HEK293T (cell line): ENCODE measurements around the gene SLC35D2.

ENCODE experiments used
- CTCF ChIA-PET: fragments of 350-600 bp; formaldehyde crosslinking; extraction: SDS; loops from one replicate; lab custom pipeline; 2021; ENCODE audit warnings: antibody characterized with exemption, inconsistent platforms; lab: Yijun Ruan, JAX
- POLR2A ChIA-PET: fragments of 350-600 bp; formaldehyde crosslinking; extraction: SDS; loops from one replicate; lab custom pipeline; 2020; ENCODE audit warnings: antibody characterized with exemption, inconsistent platforms; lab: Yijun Ruan, JAX
- DNase-seq: peaks from one replicate; pipeline ENCODE4 v3.0.0; 2012; ENCODE audit warnings: mixed read lengths; ENCODE audit errors: extremely low spot score
- ARNT ChIP-seq: fragments of 450-650 bp; IDR thresholded peaks from 2 replicates; pipeline ENCODE4 v1.6.1; 2017; ENCODE audit warnings: mild to moderate bottlenecking
- BHLHE40 ChIP-seq: fragments of 450-650 bp; IDR thresholded peaks from 2 replicates; pipeline ENCODE4 v1.6.1; 2016; ENCODE audit warnings: mild to moderate bottlenecking, moderate library complexity, borderline replicate concordance
- CTBP1 ChIP-seq: fragments of 450-650 bp; IDR thresholded peaks from 2 replicates; pipeline ENCODE4 v1.6.1; 2016; ENCODE audit warnings: borderline replicate concordance
- ELF4 ChIP-seq: fragments of 450-650 bp; IDR thresholded peaks from 2 replicates; pipeline ENCODE4 v1.6.1; 2017; ENCODE audit warnings: antibody characterized with exemption
- FOXA1 ChIP-seq: fragments of 450-650 bp; IDR thresholded peaks from 2 replicates; pipeline ENCODE4 v1.6.1; 2016; ENCODE audit warnings: mild to moderate bottlenecking
- FOXK2 ChIP-seq: fragments of 450-650 bp; IDR thresholded peaks from 2 replicates; pipeline ENCODE4 v1.6.1; 2016; ENCODE audit warnings: mild to moderate bottlenecking
- FOXM1 ChIP-seq: fragments of 450-650 bp; IDR thresholded peaks from 2 replicates; pipeline ENCODE4 v1.6.1; 2017; ENCODE audit warnings: mild to moderate bottlenecking, borderline replicate concordance
- HDGF ChIP-seq: fragments of 450-650 bp; IDR thresholded peaks from 2 replicates; pipeline ENCODE4 v1.6.1; 2017; ENCODE audit warnings: antibody characterized with exemption, borderline replicate concordance
- L3MBTL2 ChIP-seq: fragments of 450-650 bp; conservative IDR thresholded peaks from 2 replicates; pipeline ENCODE4 v1.6.1; 2016; ENCODE audit warnings: mild to moderate bottlenecking
- LEF1 ChIP-seq: fragments of 450-650 bp; IDR thresholded peaks from 2 replicates; pipeline ENCODE4 v1.6.1; 2017; ENCODE audit warnings: mild to moderate bottlenecking, borderline replicate concordance
- NFRKB ChIP-seq: fragments of 450-650 bp; IDR thresholded peaks from 2 replicates; pipeline ENCODE4 v1.6.1; 2016; ENCODE audit warnings: mild to moderate bottlenecking, moderate library complexity
- SP1 ChIP-seq: fragments of 450-650 bp; IDR thresholded peaks from 2 replicates; pipeline ENCODE4 v1.6.1; 2017
- SUZ12 ChIP-seq: fragments of 450-650 bp; IDR thresholded peaks from 2 replicates; pipeline ENCODE4 v1.6.1; 2016; ENCODE audit warnings: mild to moderate bottlenecking
- TARDBP ChIP-seq: fragments of 450-650 bp; IDR thresholded peaks from 2 replicates; pipeline ENCODE4 v1.6.1; 2016
- ZNF384 ChIP-seq: fragments of 450-650 bp; IDR thresholded peaks from 2 replicates; pipeline ENCODE4 v1.6.1; 2016
- TF ChIP-seq, protein P1 (sequence below): fragments of 450-650 bp; IDR thresholded peaks from 2 replicates; pipeline ENCODE4 v1.6.1; 2016

The SLC35D2 gene

DNA sequence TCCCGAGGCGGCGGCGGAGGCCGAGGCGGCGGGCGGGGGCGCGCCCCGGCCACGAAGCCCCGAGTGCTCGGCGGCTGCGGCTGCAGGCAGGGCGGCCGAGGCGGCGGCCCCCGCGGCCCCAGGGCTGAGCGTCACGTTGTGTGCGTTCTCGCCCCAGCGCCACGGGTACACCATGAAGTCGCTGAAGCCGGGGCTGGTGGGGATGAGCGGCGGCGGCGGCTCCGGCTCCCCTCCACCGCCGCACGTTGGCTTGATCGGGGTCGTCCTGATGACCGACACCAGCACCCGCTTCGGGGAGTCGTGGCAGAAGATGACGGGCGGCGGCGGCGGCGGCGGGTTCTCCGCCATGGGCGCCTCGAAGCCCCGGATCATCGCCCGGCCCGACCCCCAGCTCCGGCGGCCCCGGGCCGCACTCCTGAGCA, 34.2 kb upstream of the SLC35D2 start:
- CTCF ChIA-PET, result no interaction called here
- TF ChIP-seq CTBP1 (no peak), SP1 (no peak), HDGF (no peak), FOXK2 (no peak), TARDBP (no peak), NFRKB (no peak), LEF1 (no peak), FOXA1 (no peak), L3MBTL2 (no peak), ZNF384 (no peak), FOXM1 (no peak), ELF4 (no peak), SUZ12 (no peak), ARNT (no peak), BHLHE40 (no peak)
- TF ChIP-seq, protein P1, sequence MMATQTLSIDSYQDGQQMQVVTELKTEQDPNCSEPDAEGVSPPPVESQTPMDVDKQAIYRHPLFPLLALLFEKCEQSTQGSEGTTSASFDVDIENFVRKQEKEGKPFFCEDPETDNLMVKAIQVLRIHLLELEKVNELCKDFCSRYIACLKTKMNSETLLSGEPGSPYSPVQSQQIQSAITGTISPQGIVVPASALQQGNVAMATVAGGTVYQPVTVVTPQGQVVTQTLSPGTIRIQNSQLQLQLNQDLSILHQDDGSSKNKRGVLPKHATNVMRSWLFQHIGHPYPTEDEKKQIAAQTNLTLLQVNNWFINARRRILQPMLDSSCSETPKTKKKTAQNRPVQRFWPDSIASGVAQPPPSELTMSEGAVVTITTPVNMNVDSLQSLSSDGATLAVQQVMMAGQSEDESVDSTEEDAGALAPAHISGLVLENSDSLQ, result no peak
- POLR2A ChIA-PET, result interaction anchor here (2.6 kb wide), 1 partner anchor 32 kb away, joined by 11 read pairs; the partner anchor contains the start of gene HABP4
- peak; percentile 27 for DNase-seq

DNA sequence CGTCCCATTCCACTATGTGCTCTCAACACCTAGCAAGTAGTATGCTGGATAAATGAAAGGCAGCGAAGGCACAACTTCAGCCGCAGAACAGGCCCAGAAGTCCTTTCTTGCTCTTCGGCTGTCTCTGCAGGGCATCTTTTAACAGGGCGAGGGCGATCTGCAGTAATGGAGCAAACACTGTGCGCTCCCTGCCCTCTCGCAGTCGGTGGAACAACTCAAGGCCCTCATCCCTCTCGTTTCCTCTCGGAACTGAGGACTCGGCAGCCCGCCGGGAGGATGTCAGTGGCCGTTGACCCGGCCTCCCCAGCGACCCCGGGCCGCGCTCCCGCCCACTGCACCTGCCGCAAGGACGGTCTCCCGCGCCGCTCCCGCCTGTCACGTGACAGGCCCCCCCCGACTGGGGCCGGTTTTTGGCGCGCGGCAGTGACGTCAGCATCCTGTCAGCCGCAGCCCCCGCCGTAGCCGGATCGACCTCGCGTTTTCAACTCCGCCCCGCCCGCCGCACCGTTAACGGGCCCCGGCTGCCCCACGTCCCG, 33.6 kb upstream of the SLC35D2 start:
- CTCF ChIA-PET, result no interaction called here
- POLR2A ChIA-PET, result interaction anchor here (2.6 kb wide), 1 partner anchor 33 kb away, joined by 11 read pairs; the partner anchor contains the start of gene HABP4
- peak; percentile 85 for DNase-seq
- TF ChIP-seq FOXA1 (no peak), L3MBTL2 (peak; percentile 61), FOXM1 (peak; percentile 88; the same call in 1 of the 2 replicates), FOXK2 (no peak)

DNA sequence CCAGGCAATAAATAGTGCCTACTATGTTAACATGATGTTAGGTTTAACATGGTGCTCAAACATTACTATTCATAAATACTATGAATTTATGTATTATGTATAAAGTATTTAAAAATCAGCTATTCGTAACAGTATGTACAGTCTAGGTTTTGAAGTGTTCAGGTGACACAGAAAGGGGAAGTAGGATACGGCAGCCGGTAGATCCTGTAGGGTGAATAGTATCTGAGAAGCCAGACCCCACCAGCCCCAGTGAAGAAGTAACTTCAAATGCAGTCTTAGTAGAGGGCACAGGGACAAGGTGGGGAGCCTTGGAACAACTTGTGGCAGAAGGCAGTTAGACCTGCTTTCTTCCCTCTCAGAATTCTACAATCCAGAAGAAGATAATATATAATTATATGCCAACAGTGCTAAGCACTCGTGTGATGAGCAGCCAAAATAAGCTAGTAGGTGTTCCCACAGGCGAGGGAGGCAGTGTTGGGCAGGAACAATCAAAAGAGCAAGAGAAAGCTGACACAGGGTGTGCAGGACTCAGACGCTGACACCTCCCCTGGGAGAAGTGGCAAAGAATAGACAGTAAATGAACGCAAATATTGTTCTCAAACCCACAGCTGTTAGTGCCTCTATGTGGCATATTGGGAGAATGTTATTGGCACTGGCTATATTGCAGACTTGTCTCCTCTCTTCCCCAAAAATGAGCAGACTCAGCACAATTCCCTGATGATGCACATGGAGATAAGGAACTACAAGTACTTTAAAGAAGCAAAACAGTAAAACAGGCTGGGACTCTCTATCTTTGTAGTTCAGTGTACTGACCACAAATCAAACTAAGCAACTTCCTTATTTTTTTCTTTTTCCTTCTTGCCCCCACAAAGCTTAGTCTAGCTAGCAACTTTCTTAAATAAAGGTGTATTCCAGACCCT, 30.1 kb upstream of the SLC35D2 start:
- no peak for DNase-seq
- ChIA-PET CTCF (interaction anchor here (0.7 kb wide), 1 partner anchor 34 kb away, joined by 5 read pairs; no protein-coding TSS in a partner anchor), POLR2A (no interaction called here)
- TF ChIP-seq ZNF384 (no peak), SUZ12 (no peak), TARDBP (no peak), SP1 (no peak), LEF1 (no peak), ELF4 (no peak), FOXA1 (no peak), L3MBTL2 (no peak), NFRKB (no peak), ARNT (no peak), FOXK2 (no peak), HDGF (no peak), BHLHE40 (no peak), FOXM1 (no peak), CTBP1 (no peak)
- TF ChIP-seq, protein P1, result no peak

DNA sequence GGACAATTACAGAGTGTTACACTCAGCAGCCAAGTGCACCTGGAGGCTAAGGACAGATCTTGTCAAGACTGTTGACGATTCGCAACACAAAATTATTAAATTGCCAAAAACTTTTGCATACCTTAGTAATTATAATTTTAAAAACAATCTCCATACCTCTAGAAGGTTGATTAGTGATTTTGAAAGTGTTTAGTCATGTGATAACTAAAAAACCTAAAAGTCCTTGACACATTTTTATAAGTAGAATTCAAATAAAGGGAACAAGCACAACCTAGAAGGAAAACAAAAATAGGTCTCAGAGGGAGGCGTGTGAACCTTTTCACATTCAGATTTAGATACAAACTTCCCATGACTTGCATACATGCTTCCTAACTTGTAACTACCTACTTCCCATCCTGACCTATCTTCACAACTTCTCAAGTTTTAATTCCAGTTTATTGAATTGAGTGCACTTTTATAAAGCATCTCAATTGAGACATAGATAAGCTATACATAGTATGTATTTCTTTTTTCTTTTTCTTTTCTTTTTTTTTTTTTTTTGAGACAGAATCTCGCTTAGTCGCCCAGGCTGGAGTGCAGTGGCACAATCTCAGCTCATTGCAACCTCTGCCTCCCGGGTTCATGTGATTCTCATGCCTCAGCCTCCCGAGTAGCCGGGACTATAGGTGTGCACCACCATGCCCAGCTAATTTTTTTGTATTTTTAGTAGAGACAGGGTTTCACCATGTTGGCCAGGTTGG, 28.8 kb upstream of the SLC35D2 start:
- POLR2A ChIA-PET, result no interaction called here
- CTCF ChIA-PET, result no interaction called here
- TF ChIP-seq FOXA1, result no peak
- TF ChIP-seq LEF1, result no peak
- TF ChIP-seq HDGF, result no peak
- TF ChIP-seq SUZ12, result no peak
- TF ChIP-seq TARDBP, result no peak
- no peak for TF ChIP-seq FOXK2
- TF ChIP-seq BHLHE40, result no peak
- TF ChIP-seq ELF4, result no peak
- TF ChIP-seq CTBP1, result no peak
- TF ChIP-seq, protein P1, result no peak
- no peak for TF ChIP-seq ZNF384
- TF ChIP-seq FOXM1, result no peak
- no peak for TF ChIP-seq SP1
- TF ChIP-seq NFRKB, result no peak
- no peak for TF ChIP-seq L3MBTL2
- no peak for DNase-seq

DNA sequence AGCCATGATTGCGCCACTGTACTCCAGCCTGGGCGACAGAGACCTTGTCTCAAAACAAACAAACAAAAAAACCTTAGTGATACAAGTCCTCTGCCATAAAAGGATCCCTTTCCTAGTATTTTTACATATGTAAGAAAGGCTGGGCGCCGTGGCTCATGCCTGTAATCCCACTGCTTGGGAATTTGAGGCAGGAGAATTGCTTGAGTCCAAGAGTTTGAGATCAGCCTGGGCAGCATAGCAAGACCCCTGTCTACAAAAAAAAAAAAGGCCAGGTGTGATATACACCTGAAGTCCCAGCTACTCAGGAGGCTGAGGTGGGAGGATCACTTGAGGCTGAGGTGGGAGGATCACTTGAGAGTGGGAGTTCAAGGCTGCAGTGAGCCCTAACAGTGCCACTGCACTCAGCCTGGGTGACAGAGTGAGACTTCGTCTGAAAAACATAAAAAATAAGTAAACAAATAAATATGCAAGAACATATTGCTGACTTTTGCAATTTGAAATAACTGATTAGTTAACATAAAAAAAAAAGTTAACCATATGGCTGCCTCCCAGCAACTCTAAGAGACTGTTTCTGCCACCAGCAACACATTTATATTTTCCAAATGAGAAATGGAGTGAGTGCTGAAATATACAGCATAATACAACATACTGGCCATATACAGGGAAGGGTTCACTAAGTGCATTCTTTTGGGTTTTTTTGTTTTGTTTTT, 27.8 kb upstream of the SLC35D2 start:
- ChIA-PET POLR2A (no interaction called here), CTCF (no interaction called here)
- no peak for DNase-seq
- TF ChIP-seq NFRKB, result no peak
- no peak for TF ChIP-seq ZNF384
- no peak for TF ChIP-seq FOXM1
- TF ChIP-seq SUZ12, result no peak
- TF ChIP-seq L3MBTL2, result no peak
- no peak for TF ChIP-seq HDGF
- TF ChIP-seq, protein P1, result no peak
- TF ChIP-seq FOXA1, result no peak
